Measurements from ENCODE around the gene HSCB. TPM values are rescaled to one million over a fixed set of nuclear protein-coding genes. Genes with fewer than 3 reads are reported as not detected.
A peak's percentile ranks its signal among the peaks of the same experiment; 100 is the strongest.
"Not testable (repeated sequence)": the region's sequence is repeated elsewhere in the genome, so short reads cannot be mapped to it uniquely, and the experiment has no call there.

HSCB gene
- 12.8 and 14.1 TPM in 2 replicates for total RNA-seq

- DNase-seq = peak; percentile 99
- Mint-ChIP-seq H3K27ac (peak within 1 kb of the TSS; percentile 86), H3K27me3 (no peaks in the 10 kb centered on the region), H3K36me3 (ENCODE audit: low read depth) (peaks cover 20% of the 10 kb centered on the region), H3K4me3 (peak within 1 kb of the TSS; percentile 92), H3K9me3 (no peaks in the 10 kb centered on the region), H3K4me1 (peaks cover 25% of the 10 kb centered on the region)
- intact Hi-C loops (cut with micrococcal nuclease) = loop anchor here (1.0 to 5.0 kb wide), 5 partner anchors 30 to 825 kb away; partner anchors contain the start of genes CCDC117, PITPNB and XBP1
Measured at GRCh38 chr22:28741785-28742561, at the start of gene HSCB, which contains the start of gene CHEK2. Gene HSCB, plus strand, starts transcription at chr22:28742039. Its CDS starts 57 bp downstream, at chr22:28742096. Gene CHEK2, minus strand, starts transcription at chr22:28741820. Its CDS starts 7,099 bp downstream, at chr22:28734721.

GRCh38 chr22:28693041-28693760 is 48.6 kb upstream of the HSCB start:
- H3K4me3 Mint-ChIP-seq; intact Hi-C loops (cut with micrococcal nuclease); H3K9me3 Mint-ChIP-seq; DNase-seq; H3K27me3 Mint-ChIP-seq; H3K4me1 Mint-ChIP-seq; H3K27ac Mint-ChIP-seq: not testable (repeated sequence)
- H3K36me3 Mint-ChIP-seq (ENCODE audit: low read depth) = peaks cover 51% of the 10 kb centered on the region

- no peak for DNase-seq
- Mint-ChIP-seq H3K9me3 (no peaks in the 10 kb centered on the region), H3K27me3 (no peaks in the 10 kb centered on the region), H3K36me3 (ENCODE audit: low read depth) (peaks cover 36% of the 10 kb centered on the region), H3K27ac (no peak overlapping the region), H3K4me1 (no peaks in the 10 kb centered on the region), H3K4me3 (no peak overlapping the region)
- intact Hi-C loops (cut with micrococcal nuclease) = no loop called here
Measured at GRCh38 chr22:28702891-28703290, 38.9 kb upstream of the HSCB start.

- no peaks in the 10 kb centered on the region for H3K27me3 Mint-ChIP-seq
- DNase-seq = no peak
- no peak overlapping the region for H3K27ac Mint-ChIP-seq
- H3K4me1 Mint-ChIP-seq = no peaks in the 10 kb centered on the region
- no peaks in the 10 kb centered on the region for H3K9me3 Mint-ChIP-seq
- H3K4me3 Mint-ChIP-seq = no peak overlapping the region
- H3K36me3 Mint-ChIP-seq (ENCODE audit: low read depth) = peaks cover 37% of the 10 kb centered on the region
- intact Hi-C loops (cut with micrococcal nuclease) = no loop called here
Measured at GRCh38 chr22:28703436-28703835, 38.4 kb upstream of the HSCB start.

GRCh38 chr22:28706845-28707244 is 35.0 kb upstream of the HSCB start:
- no peak overlapping the region for H3K4me3 Mint-ChIP-seq
- no peaks in the 10 kb centered on the region for H3K27me3 Mint-ChIP-seq
- no peaks in the 10 kb centered on the region for H3K9me3 Mint-ChIP-seq
- H3K36me3 Mint-ChIP-seq (ENCODE audit: low read depth) = peaks cover 46% of the 10 kb centered on the region
- intact Hi-C loops (cut with micrococcal nuclease) = no loop called here
- H3K4me1 Mint-ChIP-seq = peaks cover 1% of the 10 kb centered on the region
- DNase-seq = no peak
- no peak overlapping the region for H3K27ac Mint-ChIP-seq

- intact Hi-C loops (cut with micrococcal nuclease) = no loop called here
- H3K27me3 Mint-ChIP-seq = no peaks in the 10 kb centered on the region
- no peak for DNase-seq
- no peak overlapping the region for H3K4me3 Mint-ChIP-seq
- no peaks in the 10 kb centered on the region for H3K9me3 Mint-ChIP-seq
- peaks cover 49% of the 10 kb centered on the region for H3K36me3 Mint-ChIP-seq (ENCODE audit: low read depth)
- peaks cover 10% of the 10 kb centered on the region for H3K4me1 Mint-ChIP-seq
- H3K27ac Mint-ChIP-seq = no peak overlapping the region
Measured at GRCh38 chr22:28710107-28710506, 31.7 kb upstream of the HSCB start.

- Mint-ChIP-seq H3K4me3 (no peak overlapping the region), H3K9me3 (no peaks in the 10 kb centered on the region), H3K4me1 (peaks cover 10% of the 10 kb centered on the region), H3K27me3 (no peaks in the 10 kb centered on the region), H3K27ac (no peak overlapping the region), H3K36me3 (ENCODE audit: low read depth) (peaks cover 50% of the 10 kb centered on the region)
- DNase-seq = no peak
- intact Hi-C loops (cut with micrococcal nuclease) = no loop called here
Measured at GRCh38 chr22:28710576-28711191, 31.2 kb upstream of the HSCB start.

- no peaks in the 10 kb centered on the region for H3K27me3 Mint-ChIP-seq
- peaks cover 50% of the 10 kb centered on the region for H3K36me3 Mint-ChIP-seq (ENCODE audit: low read depth)
- no peaks in the 10 kb centered on the region for H3K9me3 Mint-ChIP-seq
- H3K4me3 Mint-ChIP-seq = no peak overlapping the region
- peaks cover 10% of the 10 kb centered on the region for H3K4me1 Mint-ChIP-seq
- intact Hi-C loops (cut with micrococcal nuclease) = no loop called here
- H3K27ac Mint-ChIP-seq = no peak overlapping the region
- no peak for DNase-seq
Measured at GRCh38 chr22:28711341-28711740, 30.5 kb upstream of the HSCB start.

- intact Hi-C loops (cut with micrococcal nuclease) = no loop called here
- DNase-seq = no peak
- Mint-ChIP-seq H3K9me3 (no peaks in the 10 kb centered on the region), H3K36me3 (ENCODE audit: low read depth) (peaks cover 52% of the 10 kb centered on the region), H3K4me3 (no peak overlapping the region), H3K4me1 (peaks cover 10% of the 10 kb centered on the region), H3K27me3 (no peaks in the 10 kb centered on the region), H3K27ac (no peak overlapping the region)
Measured at GRCh38 chr22:28711820-28712777, 29.7 kb upstream of the HSCB start.

- no peak for DNase-seq
- no peak overlapping the region for H3K27ac Mint-ChIP-seq
- H3K9me3 Mint-ChIP-seq = no peaks in the 10 kb centered on the region
- no peak overlapping the region for H3K4me3 Mint-ChIP-seq
- intact Hi-C loops (cut with micrococcal nuclease) = no loop called here
- no peaks in the 10 kb centered on the region for H3K27me3 Mint-ChIP-seq
- peaks cover 49% of the 10 kb centered on the region for H3K36me3 Mint-ChIP-seq (ENCODE audit: low read depth)
- H3K4me1 Mint-ChIP-seq = peaks cover 14% of the 10 kb centered on the region
Measured at GRCh38 chr22:28714043-28714628, 27.7 kb upstream of the HSCB start.

GRCh38 chr22:28715611-28716010 is 26.2 kb upstream of the HSCB start:
- no peak for DNase-seq
- intact Hi-C loops (cut with micrococcal nuclease) = no loop called here
- Mint-ChIP-seq H3K27ac (no peak overlapping the region), H3K4me1 (peaks cover 14% of the 10 kb centered on the region), H3K36me3 (ENCODE audit: low read depth) (peaks cover 48% of the 10 kb centered on the region), H3K27me3 (no peaks in the 10 kb centered on the region), H3K9me3 (no peaks in the 10 kb centered on the region), H3K4me3 (no peak overlapping the region)

GRCh38 chr22:28716686-28717085 is 25.2 kb upstream of the HSCB start:
- intact Hi-C loops (cut with micrococcal nuclease) = no loop called here
- Mint-ChIP-seq H3K36me3 (ENCODE audit: low read depth) (peaks cover 41% of the 10 kb centered on the region), H3K9me3 (no peaks in the 10 kb centered on the region), H3K4me3 (no peak overlapping the region), H3K27ac (no peak overlapping the region), H3K27me3 (no peaks in the 10 kb centered on the region), H3K4me1 (peaks cover 12% of the 10 kb centered on the region)
- no peak for DNase-seq

- intact Hi-C loops (cut with micrococcal nuclease) = no loop called here
- H3K27me3 Mint-ChIP-seq = no peaks in the 10 kb centered on the region
- H3K9me3 Mint-ChIP-seq = no peaks in the 10 kb centered on the region
Measured at GRCh38 chr22:28718044-28718443, 23.8 kb upstream of the HSCB start.

More at GRCh38 chr22:28718044-28718443, 23.8 kb upstream of the HSCB start:
- H3K4me1 Mint-ChIP-seq = peaks cover 12% of the 10 kb centered on the region
- no peak for DNase-seq
- H3K4me3 Mint-ChIP-seq = no peak overlapping the region
- H3K27ac Mint-ChIP-seq = no peak overlapping the region
- H3K36me3 Mint-ChIP-seq (ENCODE audit: low read depth) = peaks cover 34% of the 10 kb centered on the region

Data from activated CD4-positive, alpha-beta T cell treated with anti-CD3 and anti-CD28 coated beads, Interleukin-2, amount 10 ng/mL, durations not matched to agents 24 days and 14 days (primary cell).